Measurements from ENCODE around the gene CHD5.

DNA sequence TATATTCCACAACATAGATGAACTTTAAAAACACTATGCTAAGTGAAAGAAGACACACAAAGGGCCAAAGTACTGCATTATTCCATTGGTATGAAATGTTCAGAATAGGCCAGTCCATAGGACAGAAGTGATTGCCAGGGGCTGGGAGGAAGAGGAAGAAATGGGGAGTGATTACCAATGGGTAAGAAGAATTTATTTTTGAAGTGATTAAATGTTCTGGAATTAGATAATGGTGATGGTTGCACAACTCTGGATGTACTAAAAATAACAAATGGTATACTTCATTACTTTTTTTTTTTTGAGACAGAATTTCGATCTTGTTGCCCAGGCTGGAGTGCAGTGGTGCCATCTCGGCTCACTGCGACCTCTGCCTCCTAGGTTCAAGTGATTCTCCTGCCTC lies 61.7 kb downstream of the CHD5 start:
- TF ChIP-seq CTCF (IDR thresholded peaks at IDR 0.05), result no peak
- no peak for TF ChIP-seq POLR2A (IDR thresholded peaks at IDR 0.05)
